Omental fat pad (tissue), 4 donors: Measurements from ENCODE around the gene AIP. TPM values are rescaled to one million over a fixed set of nuclear protein-coding genes. Genes with fewer than 3 reads are reported as not detected.

Source experiments
- ATAC-seq: fragments of 150-250 bp; one replicate; pipeline ENCODE4 v1.9.1; 2016; ENCODE audit warnings: mild to moderate bottlenecking, moderate library complexity; ENCODE audit not compliant: low FRiP score
- DNase-seq: peaks from one replicate; pipeline ENCODE4 v3.0.0-alpha.2; 2019; ENCODE audit warnings: low spot score
- total RNA-seq, 4 donors: library from RNA; depleted of rRNA; stranded (reverse); fragments of >200 nt; gene quantifications; one replicate each; pipeline ENCODE4 v1.1.0, GENCODE V29; 2016
- TF ChIP-seq, protein P1 (sequence below), 3 donors: fragments of 450-650 bp; IDR thresholded peaks; one replicate each; pipeline ENCODE4 v1.5.1; 2016 to 2017; ENCODE audit warnings: antibody characterized with exemption in 3 of 3, mild to moderate bottlenecking in 3 of 3, moderate library complexity in 2 of 3

The AIP gene
- total RNA-seq, 4 donors from 2014 or later, result 51.2 to 67.5 (median 62.1) TPM

DNA sequence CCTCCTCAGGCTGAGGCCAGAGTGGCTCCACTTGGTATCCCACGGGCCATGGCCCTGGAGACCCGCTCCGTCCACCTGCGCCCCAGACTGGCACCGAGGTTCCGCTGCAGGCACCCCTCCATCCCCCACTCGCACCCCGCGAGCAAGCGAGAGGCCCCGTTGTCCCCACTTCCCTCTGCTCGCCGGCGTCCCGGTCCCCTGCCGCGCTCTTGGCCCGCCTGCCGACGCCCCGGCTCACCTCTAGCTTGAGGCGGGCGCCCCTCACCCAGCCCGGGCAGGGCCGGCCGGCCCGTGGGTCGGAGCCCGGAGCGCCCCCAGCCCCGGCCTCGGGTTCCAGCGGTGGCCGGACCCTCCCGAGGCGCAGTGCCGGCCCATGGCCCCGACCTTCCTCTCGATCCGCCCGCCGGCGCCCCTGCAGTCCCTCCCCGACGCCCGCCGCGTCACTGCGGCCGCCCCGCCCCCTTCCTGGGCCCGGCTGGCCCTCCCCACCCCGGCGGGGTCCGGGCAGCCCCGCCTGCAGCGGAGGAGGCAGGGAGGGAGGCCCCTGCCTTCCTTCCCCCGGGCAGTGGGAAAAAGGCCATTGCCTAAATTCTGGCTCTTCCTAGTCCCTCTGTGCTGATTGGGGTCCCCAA lies 22.2 kb downstream of the AIP start, which contains the start of gene PITPNM1:
Gene PITPNM1 (minus strand): TSS at position 414 of the 632 bp plus-strand sequence. CDS start 1,183 bp downstream, outside the sequence.
- DNase-seq (no peak), ATAC-seq (peak; percentile 24)
- TF ChIP-seq, protein P1, sequence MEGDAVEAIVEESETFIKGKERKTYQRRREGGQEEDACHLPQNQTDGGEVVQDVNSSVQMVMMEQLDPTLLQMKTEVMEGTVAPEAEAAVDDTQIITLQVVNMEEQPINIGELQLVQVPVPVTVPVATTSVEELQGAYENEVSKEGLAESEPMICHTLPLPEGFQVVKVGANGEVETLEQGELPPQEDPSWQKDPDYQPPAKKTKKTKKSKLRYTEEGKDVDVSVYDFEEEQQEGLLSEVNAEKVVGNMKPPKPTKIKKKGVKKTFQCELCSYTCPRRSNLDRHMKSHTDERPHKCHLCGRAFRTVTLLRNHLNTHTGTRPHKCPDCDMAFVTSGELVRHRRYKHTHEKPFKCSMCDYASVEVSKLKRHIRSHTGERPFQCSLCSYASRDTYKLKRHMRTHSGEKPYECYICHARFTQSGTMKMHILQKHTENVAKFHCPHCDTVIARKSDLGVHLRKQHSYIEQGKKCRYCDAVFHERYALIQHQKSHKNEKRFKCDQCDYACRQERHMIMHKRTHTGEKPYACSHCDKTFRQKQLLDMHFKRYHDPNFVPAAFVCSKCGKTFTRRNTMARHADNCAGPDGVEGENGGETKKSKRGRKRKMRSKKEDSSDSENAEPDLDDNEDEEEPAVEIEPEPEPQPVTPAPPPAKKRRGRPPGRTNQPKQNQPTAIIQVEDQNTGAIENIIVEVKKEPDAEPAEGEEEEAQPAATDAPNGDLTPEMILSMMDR (IDR thresholded peaks at IDR 0.05), result no peak

DNA sequence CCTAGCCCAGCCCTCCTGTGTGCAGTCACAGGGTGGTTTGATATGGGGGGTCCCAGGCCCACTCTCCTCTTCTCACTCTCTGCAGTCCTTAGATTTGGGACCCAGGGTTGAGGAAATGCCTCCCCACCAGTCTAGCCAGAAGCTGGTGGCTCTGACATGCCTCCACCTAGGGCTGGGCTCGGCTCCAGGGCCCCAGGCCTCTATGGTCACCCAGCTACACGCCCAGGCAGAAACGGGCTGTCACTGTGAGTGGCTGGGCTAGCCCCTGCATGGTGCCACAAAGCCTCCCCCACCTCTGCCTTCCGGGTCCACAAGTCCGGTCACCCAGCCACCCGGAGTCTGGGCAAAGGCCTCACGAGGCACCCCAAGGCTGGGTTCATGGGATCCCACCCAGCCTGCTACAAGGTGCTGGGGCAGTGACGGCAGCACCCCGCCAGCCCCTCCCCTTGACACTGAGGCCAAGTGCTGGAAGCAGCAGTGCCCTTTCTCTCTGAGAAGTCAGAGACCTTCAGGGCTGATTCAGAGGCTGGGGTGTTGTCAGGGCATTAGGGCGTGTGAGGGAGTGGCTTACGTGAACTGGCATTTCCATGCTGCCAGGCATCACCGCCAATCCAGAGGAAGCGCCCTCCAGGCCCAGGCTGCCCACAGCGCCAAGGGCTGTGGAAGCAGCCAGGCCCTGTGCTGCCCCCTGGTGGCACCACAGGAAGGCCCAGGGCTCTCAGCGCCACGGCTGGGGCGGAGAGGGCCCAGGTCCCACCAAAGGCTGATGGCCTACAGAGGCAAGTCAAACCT lies 23.0 kb downstream of the AIP start:
- ATAC-seq (peak; percentile 69), DNase-seq (peak; percentile 75)
- TF ChIP-seq, protein P1 (IDR thresholded peaks at IDR 0.05), result peak in 2 of 3 donors; percentile 78 to 84

DNA sequence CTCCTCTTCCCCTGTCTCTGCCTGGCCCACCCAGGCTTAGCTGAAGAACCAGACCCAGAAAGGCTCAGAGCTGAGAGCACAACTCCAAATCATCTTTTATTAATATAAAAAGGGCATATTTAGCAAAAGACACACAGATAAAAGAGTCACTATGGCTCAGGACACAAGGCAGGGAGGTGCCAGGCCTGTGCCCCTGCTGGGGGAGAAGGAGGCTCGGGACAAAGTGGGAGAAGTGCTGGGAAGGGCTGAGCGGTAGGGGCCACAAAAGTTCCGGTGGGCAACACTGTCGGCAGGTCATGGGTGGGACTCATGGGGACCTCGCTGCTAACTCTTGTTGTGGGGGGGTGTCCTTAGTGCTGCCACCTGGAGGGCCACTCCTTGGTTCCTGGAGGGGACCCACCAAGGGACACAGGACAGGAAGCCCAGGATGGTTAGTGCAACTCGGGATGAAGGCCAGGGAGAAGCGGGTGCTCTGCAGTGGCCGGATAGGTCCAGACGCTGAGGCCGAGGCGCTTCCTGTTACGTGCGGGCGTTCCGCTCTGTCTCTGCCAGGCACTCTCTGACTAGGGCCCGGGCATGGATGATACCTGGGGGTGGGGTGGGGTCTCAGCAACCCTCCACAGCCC lies 23.7 kb downstream of the AIP start:
- DNase-seq (no peak), ATAC-seq (no peak)
- TF ChIP-seq, protein P1 (IDR thresholded peaks at IDR 0.05), result no peak

DNA sequence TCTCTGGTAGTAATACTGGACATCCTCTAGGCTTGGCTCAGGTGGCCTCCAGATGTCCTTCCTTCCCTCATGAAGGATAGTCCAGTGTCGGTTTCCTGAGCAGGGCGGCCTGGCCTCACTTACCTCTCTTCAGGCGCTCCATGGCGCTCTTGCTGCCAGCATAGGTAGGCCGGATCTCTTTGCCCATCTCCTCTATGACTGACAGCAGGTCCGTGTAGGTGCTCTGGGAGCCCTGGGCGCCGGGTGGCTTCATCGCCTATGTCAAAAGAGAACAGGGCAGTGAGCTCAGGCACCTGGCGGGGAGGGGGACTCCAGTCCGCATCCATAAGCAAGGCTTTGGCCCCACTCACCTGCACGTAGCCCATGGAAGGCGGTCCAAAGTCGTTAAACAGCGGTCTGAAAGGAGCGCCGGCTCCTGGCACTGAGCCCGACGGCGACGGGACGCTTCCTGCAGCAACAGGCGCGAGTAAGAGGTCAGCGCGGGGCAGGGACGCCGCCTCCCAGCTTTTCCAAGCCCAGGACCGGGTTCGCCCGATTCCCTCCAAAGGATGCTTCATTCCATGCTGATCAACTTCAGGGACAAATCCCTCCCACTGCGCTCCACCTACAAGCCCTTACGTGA lies 24.5 kb downstream of the AIP start:
- DNase-seq, result no peak
- TF ChIP-seq, protein P1 (IDR thresholded peaks at IDR 0.05), result no peak
- ATAC-seq, result peak; percentile 1

DNA sequence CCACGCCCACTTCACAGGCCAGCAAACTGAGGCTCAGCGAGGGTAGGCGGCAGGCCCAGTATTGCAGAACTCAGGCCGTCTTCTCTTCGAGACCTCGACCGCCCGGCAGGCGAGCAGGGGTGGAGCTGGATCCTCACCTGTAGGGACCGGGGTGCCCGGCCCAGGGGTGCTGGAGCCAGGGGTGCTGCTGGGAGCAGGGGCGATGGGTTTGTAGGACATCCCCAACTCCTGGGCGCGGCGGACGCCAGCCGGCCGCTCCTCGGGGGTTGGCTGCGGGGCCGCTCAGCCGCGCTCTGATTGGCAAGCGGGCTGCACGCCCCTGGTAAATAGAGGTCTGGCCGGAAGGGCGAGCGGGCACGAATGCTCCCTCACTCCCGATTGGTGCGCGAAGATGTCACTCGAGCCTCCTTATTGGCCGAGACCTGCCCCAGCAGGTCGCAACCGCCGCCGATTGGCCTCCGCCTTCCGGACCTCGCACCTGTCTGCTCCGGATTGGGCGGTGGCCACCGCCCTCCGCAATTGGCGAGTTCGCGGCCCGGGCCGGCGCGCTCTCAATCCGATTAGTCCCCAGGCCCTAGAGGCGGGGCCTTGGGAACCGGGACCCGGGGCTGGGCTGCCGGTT lies 25.1 kb downstream of the AIP start, which contains the start of gene CDK2AP2:
Gene CDK2AP2 (minus strand): TSS at position 299 of the 622 bp plus-strand sequence. CDS start 80 bp downstream, at position 219.
- ATAC-seq (peak; percentile 81), DNase-seq (peak; percentile 98)
- TF ChIP-seq, protein P1 (IDR thresholded peaks at IDR 0.05), result no peak

DNA sequence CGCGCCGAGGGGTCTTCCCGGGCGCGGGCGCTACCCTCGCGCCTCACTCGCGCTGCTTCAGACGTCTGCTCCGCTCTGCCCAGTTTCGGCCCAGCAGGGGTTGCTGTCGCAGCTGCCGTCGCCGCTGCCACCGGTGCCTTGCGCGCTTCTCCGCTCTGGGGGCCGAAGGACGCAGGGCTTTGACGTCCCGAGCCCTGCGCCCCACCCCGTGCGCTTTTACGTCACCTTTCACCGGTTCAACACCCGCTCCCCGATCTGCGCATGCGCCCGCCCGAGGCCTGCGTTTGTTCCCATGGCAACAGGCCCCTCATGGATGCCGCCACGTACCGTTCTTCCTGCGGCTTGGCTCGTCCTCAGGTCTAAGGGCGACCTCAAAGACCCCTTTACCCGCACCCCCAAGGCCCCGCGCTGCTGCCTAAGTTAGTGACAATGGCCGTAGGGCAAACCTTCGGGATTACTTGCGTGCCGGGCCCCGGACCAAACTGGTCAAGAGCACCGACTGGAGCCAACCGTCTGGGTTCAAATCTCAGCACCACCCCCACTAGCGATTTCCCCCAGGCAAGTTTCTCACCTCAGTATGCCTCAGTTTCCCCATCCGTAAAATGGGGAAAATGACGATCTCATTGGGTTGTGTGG lies 25.8 kb downstream of the AIP start:
- TF ChIP-seq, protein P1 (IDR thresholded peaks at IDR 0.05), result no peak
- ATAC-seq, result peak; percentile 49
- DNase-seq, result peak; percentile 99
